ENCODE data around the gene PPP1R1C.

GRCh38 chr2:181970160-181970794, 15.4 kb upstream of the PPP1R1C start:
- TF ChIP-seq TAF1 (IDR thresholded peaks at IDR 0.05; ENCODE audit: borderline replicate concordance, insufficient read depth, low read length) = no peak
- no peak for TF ChIP-seq POLR2AphosphoS5 (IDR thresholded peaks at IDR 0.05; ENCODE audit: low read depth, low read length)
- TF ChIP-seq REST (IDR thresholded peaks at IDR 0.05; ENCODE audit: insufficient read depth in 1 of 2, low read depth in 2 of 2, low read length in 2 of 2) = no peak
- TF ChIP-seq SIN3A (IDR thresholded peaks at IDR 0.05; ENCODE audit: borderline replicate concordance, insufficient read depth, low read length) = no peak

Measured in PFSK-1 (cell line).